ENCODE results near the gene ZNF670. TPM values are rescaled to one million over a fixed set of nuclear protein-coding genes. Genes with fewer than 3 reads are reported as not detected.
A peak's percentile ranks its signal among the peaks of the same experiment; 100 is the strongest.

The ZNF670 gene
- total and polyA plus RNA-seq, 2 donors (not counting 1 experiment from before 2014, with no cell fraction given) = 2.3 to 3.0 TPM

- no peak for DNase-seq (ENCODE audit: low read depth in 2 of 2)
- TF ChIP-seq EZH2 (IDR thresholded peaks at IDR 0.05; ENCODE audit: low read length, missing control alignments) = no peak
- TF ChIP-seq, protein P1, sequence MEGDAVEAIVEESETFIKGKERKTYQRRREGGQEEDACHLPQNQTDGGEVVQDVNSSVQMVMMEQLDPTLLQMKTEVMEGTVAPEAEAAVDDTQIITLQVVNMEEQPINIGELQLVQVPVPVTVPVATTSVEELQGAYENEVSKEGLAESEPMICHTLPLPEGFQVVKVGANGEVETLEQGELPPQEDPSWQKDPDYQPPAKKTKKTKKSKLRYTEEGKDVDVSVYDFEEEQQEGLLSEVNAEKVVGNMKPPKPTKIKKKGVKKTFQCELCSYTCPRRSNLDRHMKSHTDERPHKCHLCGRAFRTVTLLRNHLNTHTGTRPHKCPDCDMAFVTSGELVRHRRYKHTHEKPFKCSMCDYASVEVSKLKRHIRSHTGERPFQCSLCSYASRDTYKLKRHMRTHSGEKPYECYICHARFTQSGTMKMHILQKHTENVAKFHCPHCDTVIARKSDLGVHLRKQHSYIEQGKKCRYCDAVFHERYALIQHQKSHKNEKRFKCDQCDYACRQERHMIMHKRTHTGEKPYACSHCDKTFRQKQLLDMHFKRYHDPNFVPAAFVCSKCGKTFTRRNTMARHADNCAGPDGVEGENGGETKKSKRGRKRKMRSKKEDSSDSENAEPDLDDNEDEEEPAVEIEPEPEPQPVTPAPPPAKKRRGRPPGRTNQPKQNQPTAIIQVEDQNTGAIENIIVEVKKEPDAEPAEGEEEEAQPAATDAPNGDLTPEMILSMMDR (conservative IDR thresholded peaks at IDR 0.05 in 1 of 2, IDR thresholded peaks at IDR 0.05 in 1 of 2; ENCODE audit: low read depth in 1 of 2, low read length in 2 of 2) = no peak
- Histone ChIP-seq H4K20me1 (ENCODE audit: control insufficient read depth, extremely low read depth, insufficient read depth, low read length) (no peaks in the 10 kb centered on the region), H3K9ac (ENCODE audit: insufficient read depth, low read length) (no peak overlapping the region), H3K9me3 (ENCODE audit: control insufficient read depth, insufficient read depth, low read depth, low read length) (no peaks in the 10 kb centered on the region), H3K36me3 (ENCODE audit: control insufficient read depth, insufficient read depth, low read length) (no peaks in the 10 kb centered on the region), H3K4me3 (replicated peaks in 1 of 4; ENCODE audit: control extremely low read depth in 1 of 4, insufficient read depth in 1 of 4, low read depth in 3 of 4, low read length in 4 of 4) (no peak overlapping the region), H3K79me2 (ENCODE audit: control insufficient read depth, insufficient read depth, low read length) (no peaks in the 10 kb centered on the region), H3K4me1 (ENCODE audit: control insufficient read depth, extremely low read depth, insufficient read depth, low read length) (no peaks in the 10 kb centered on the region), H2AFZ (ENCODE audit: low read length) (no peak overlapping the region), H3K27ac (ENCODE audit: insufficient read depth, low read length) (no peak overlapping the region), H3K27me3 (ENCODE audit: control insufficient read depth, insufficient read depth, low read length) (no peaks in the 10 kb centered on the region), H3K4me2 (ENCODE audit: extremely low read depth, insufficient read depth, low read length) (no peak overlapping the region)
These were observed 35.9 kb upstream of the ZNF670 start for GRCh38 chr1:247114351-247115140.

DNA sequence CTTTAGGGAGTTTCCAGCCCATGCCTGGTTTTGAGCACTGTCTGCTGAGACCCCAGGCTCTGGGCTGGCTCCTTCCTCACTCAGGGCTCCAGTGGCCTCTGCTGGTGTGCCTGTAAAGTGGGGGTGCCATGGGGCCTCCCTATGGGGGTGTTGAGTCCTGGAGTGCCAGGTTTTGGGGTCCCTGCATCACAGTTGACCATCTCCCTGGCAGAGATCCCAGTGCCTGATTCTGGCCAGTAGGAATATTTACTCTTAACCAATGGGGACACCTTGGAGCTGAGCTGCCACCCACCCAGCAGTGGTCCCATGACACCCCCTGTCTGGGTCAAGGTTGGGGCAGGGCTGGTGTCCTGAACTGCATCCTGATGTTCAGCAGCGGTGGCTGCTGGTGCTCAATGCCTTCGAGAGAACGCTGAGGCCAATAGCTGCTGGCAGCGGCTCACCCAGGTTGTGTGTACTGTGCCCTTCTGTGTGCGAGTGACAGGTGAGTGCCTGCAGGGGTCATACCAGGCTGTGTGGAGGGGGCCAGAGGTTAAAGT is 35.2 kb upstream of the ZNF670 start:
- TF ChIP-seq, protein P1 (conservative IDR thresholded peaks at IDR 0.05 in 1 of 2, IDR thresholded peaks at IDR 0.05 in 1 of 2; ENCODE audit: low read depth in 1 of 2, low read length in 2 of 2) = no peak
- no peak for TF ChIP-seq EZH2 (IDR thresholded peaks at IDR 0.05; ENCODE audit: low read length, missing control alignments)
- no peak for DNase-seq (ENCODE audit: low read depth in 2 of 2)
- H3K79me2 ChIP-seq (ENCODE audit: control insufficient read depth, insufficient read depth, low read length) = no peaks in the 10 kb centered on the region
- H3K9ac ChIP-seq (ENCODE audit: insufficient read depth, low read length) = no peak overlapping the region
- no peaks in the 10 kb centered on the region for H3K9me3 ChIP-seq (ENCODE audit: control insufficient read depth, insufficient read depth, low read depth, low read length)
- no peak overlapping the region for H3K4me3 ChIP-seq (replicated peaks in 1 of 4; ENCODE audit: control extremely low read depth in 1 of 4, insufficient read depth in 1 of 4, low read depth in 3 of 4, low read length in 4 of 4)
- H4K20me1 ChIP-seq (ENCODE audit: control insufficient read depth, extremely low read depth, insufficient read depth, low read length) = no peaks in the 10 kb centered on the region
- no peak overlapping the region for H3K27ac ChIP-seq (ENCODE audit: insufficient read depth, low read length)
- H2AFZ ChIP-seq (ENCODE audit: low read length) = no peak overlapping the region
- no peaks in the 10 kb centered on the region for H3K36me3 ChIP-seq (ENCODE audit: control insufficient read depth, insufficient read depth, low read length)
- H3K4me1 ChIP-seq (ENCODE audit: control insufficient read depth, extremely low read depth, insufficient read depth, low read length) = no peaks in the 10 kb centered on the region
- H3K4me2 ChIP-seq (ENCODE audit: extremely low read depth, insufficient read depth, low read length) = no peak overlapping the region
- no peaks in the 10 kb centered on the region for H3K27me3 ChIP-seq (ENCODE audit: control insufficient read depth, insufficient read depth, low read length)

GRCh38 chr1:247113094-247113497 is 34.5 kb upstream of the ZNF670 start:
- DNase-seq (ENCODE audit: low read depth in 2 of 2) = peak in 1 of 2 donors; percentile 58
- H4K20me1 ChIP-seq (ENCODE audit: control insufficient read depth, extremely low read depth, insufficient read depth, low read length) = no peaks in the 10 kb centered on the region
- H3K9me3 ChIP-seq (ENCODE audit: control insufficient read depth, insufficient read depth, low read depth, low read length) = no peaks in the 10 kb centered on the region
- H3K4me3 ChIP-seq (replicated peaks in 1 of 4; ENCODE audit: control extremely low read depth in 1 of 4, insufficient read depth in 1 of 4, low read depth in 3 of 4, low read length in 4 of 4) = no peak overlapping the region
- TF ChIP-seq, protein P1 (conservative IDR thresholded peaks at IDR 0.05 in 1 of 2, IDR thresholded peaks at IDR 0.05 in 1 of 2; ENCODE audit: low read depth in 1 of 2, low read length in 2 of 2) = no peak
- TF ChIP-seq EZH2 (IDR thresholded peaks at IDR 0.05; ENCODE audit: low read length, missing control alignments) = no peak
- no peak overlapping the region for H3K27ac ChIP-seq (ENCODE audit: insufficient read depth, low read length)
- H3K4me1 ChIP-seq (ENCODE audit: control insufficient read depth, extremely low read depth, insufficient read depth, low read length) = no peaks in the 10 kb centered on the region
- H3K9ac ChIP-seq (ENCODE audit: insufficient read depth, low read length) = no peak overlapping the region
- no peaks in the 10 kb centered on the region for H3K79me2 ChIP-seq (ENCODE audit: control insufficient read depth, insufficient read depth, low read length)
- no peaks in the 10 kb centered on the region for H3K36me3 ChIP-seq (ENCODE audit: control insufficient read depth, insufficient read depth, low read length)
- no peak overlapping the region for H2AFZ ChIP-seq (ENCODE audit: low read length)
- H3K27me3 ChIP-seq (ENCODE audit: control insufficient read depth, insufficient read depth, low read length) = no peaks in the 10 kb centered on the region
- no peak overlapping the region for H3K4me2 ChIP-seq (ENCODE audit: extremely low read depth, insufficient read depth, low read length)

Data from fibroblast of lung (primary cell).